ENCODE data around the gene CIITA. TPM values are rescaled to one million over a fixed set of nuclear protein-coding genes. Genes with fewer than 3 reads are reported as not detected.

Gene CIITA
- total RNA-seq, 1 experiment from 2014 or later, result not detected

- no peak for TF ChIP-seq CTCF (IDR thresholded peaks at IDR 0.05; ENCODE audit: unreplicated experiment)
- TSS peak; percentile 64 for BruUV-seq (replicated peaks)
- Mint-ChIP-seq H3K36me3 (ENCODE audit: insufficient read depth, unreplicated experiment) (no peaks in the 10 kb centered on the region), H3K4me1 (ENCODE audit: insufficient read depth, unreplicated experiment) (peaks cover 56% of the 10 kb centered on the region), H3K9me3 (ENCODE audit: unreplicated experiment) (no peaks in the 10 kb centered on the region), H3K4me3 (ENCODE audit: unreplicated experiment) (peak within 1 kb of the TSS; percentile 94), H3K27ac (ENCODE audit: low read depth, unreplicated experiment) (peak within 1 kb of the TSS; percentile 66), H3K27me3 (ENCODE audit: insufficient read depth, unreplicated experiment) (no peaks in the 10 kb centered on the region)
- CTCF ChIA-PET, result interaction anchor here (0.7 to 2.4 kb wide), 3 partner anchors 10 to 482 kb away, joined by 3 to 15 read pairs (median 3); no protein-coding TSS in a partner anchor
- intact Hi-C loops (cut with micrococcal nuclease), result loop anchor here (5.0 kb wide), 1 partner anchor 82 kb away; no protein-coding TSS in a partner anchor
- peak; percentile 95 for DNase-seq (ENCODE audit: unreplicated experiment)
- POLR2A ChIA-PET, result interaction anchor here (0.6 to 2.1 kb wide), 15 partner anchors 9 to 1853 kb away, joined by 3 to 11 read pairs (median 3); partner anchors contain the start of genes ATF7IP2, HAPSTR1 and SOCS1
Measured at GRCh38 chr16:10944249-10945064, 67.5 kb downstream of the CIITA start, which contains the start of gene CLEC16A. Gene CLEC16A, plus strand, starts transcription at chr16:10944564. Its CDS starts 154 bp downstream, at chr16:10944718.

DNA sequence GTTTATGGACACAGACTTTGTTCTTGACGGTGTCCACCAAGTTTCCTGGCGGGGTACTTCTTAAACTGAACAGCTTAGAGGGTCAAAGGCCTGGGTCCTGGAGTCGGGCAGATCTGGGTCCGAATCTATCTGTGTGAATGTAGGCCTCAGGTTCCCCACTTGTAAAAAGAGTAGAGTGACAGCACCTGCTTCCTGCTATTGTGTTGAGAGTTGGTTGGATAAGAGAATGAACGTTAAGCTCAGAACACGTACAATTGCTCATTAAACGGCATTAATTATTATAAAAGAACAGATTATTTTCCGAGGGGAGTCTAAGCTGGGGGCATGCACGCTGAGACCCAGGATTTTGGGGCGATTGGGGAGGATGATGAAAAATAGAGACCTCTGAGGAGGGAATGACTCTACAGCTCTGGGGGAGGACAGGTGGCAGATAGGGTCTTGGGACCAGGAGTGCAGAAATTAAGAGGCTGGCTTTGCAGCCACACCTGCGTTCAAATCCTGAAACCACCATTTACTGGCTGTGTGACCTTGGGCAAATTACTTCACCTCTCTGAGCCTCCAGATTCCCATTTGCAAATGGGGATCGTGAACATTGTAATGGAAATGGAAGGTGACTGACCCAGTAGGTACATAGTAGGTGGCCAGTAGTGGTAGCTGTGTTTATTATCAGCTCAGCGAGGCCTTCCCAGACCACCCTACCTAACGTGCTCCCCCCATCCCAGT, 68.2 kb downstream of the CIITA start:
- Mint-ChIP-seq H3K27me3 (ENCODE audit: insufficient read depth, unreplicated experiment) (no peaks in the 10 kb centered on the region), H3K4me3 (ENCODE audit: unreplicated experiment) (peak overlapping the region; percentile 81), H3K27ac (ENCODE audit: low read depth, unreplicated experiment) (peak overlapping the region; percentile 66), H3K36me3 (ENCODE audit: insufficient read depth, unreplicated experiment) (no peaks in the 10 kb centered on the region), H3K4me1 (ENCODE audit: insufficient read depth, unreplicated experiment) (peaks cover 56% of the 10 kb centered on the region), H3K9me3 (ENCODE audit: unreplicated experiment) (no peaks in the 10 kb centered on the region)
- ChIA-PET POLR2A (interaction anchor here (0.8 to 2.1 kb wide), 8 partner anchors 8 to 1854 kb away, joined by 3 to 11 read pairs (median 3); partner anchors contain the start of genes HAPSTR1 and SOCS1), CTCF (interaction anchor here (0.7 to 2.4 kb wide), 4 partner anchors 9 to 483 kb away, joined by 3 to 15 read pairs (median 4); no protein-coding TSS in a partner anchor)
- intact Hi-C loops (cut with micrococcal nuclease), result no loop called here
- DNase-seq (ENCODE audit: unreplicated experiment), result no peak
- BruUV-seq (replicated peaks), result no TSS peak
- no peak for TF ChIP-seq CTCF (IDR thresholded peaks at IDR 0.05; ENCODE audit: unreplicated experiment)

GRCh38 chr16:10946308-10946707, 69.3 kb downstream of the CIITA start:
- peak; percentile 33 for DNase-seq (ENCODE audit: unreplicated experiment)
- CTCF ChIA-PET, result interaction anchor here (1.4 to 2.4 kb wide), 3 partner anchors 8 to 18 kb away, joined by 4 to 15 read pairs (median 15); no protein-coding TSS in a partner anchor
- intact Hi-C loops (cut with micrococcal nuclease), result no loop called here
- Mint-ChIP-seq H3K27me3 (ENCODE audit: insufficient read depth, unreplicated experiment) (no peaks in the 10 kb centered on the region), H3K4me1 (ENCODE audit: insufficient read depth, unreplicated experiment) (peaks cover 53% of the 10 kb centered on the region), H3K9me3 (ENCODE audit: unreplicated experiment) (no peaks in the 10 kb centered on the region), H3K4me3 (ENCODE audit: unreplicated experiment) (peak overlapping the region; percentile 81), H3K36me3 (ENCODE audit: insufficient read depth, unreplicated experiment) (peaks cover 7% of the 10 kb centered on the region), H3K27ac (ENCODE audit: low read depth, unreplicated experiment) (peak overlapping the region; percentile 69)
- no peak for TF ChIP-seq CTCF (IDR thresholded peaks at IDR 0.05; ENCODE audit: unreplicated experiment)
- POLR2A ChIA-PET, result interaction anchor here (0.7 to 1.5 kb wide), 2 partner anchors 10 to 24 kb away, joined by 3 to 4 read pairs; no protein-coding TSS in a partner anchor
- no TSS peak for BruUV-seq (replicated peaks)
